Bronchus fibroblast of lung (primary cell): ENCODE data around the gene DTX4. TPM values are rescaled to one million over a fixed set of nuclear protein-coding genes. Genes with fewer than 3 reads are reported as not detected.

Experiments used
- total RNA-seq: library from RNA; depleted of rRNA; stranded (reverse); fragments of >200 nt; gene quantifications from 2 replicates; pipeline ENCODE4 v1.2.3, GENCODE V29; 2015

The DTX4 gene
- 0.59 and 0.84 TPM in 2 replicates for total RNA-seq

DNA sequence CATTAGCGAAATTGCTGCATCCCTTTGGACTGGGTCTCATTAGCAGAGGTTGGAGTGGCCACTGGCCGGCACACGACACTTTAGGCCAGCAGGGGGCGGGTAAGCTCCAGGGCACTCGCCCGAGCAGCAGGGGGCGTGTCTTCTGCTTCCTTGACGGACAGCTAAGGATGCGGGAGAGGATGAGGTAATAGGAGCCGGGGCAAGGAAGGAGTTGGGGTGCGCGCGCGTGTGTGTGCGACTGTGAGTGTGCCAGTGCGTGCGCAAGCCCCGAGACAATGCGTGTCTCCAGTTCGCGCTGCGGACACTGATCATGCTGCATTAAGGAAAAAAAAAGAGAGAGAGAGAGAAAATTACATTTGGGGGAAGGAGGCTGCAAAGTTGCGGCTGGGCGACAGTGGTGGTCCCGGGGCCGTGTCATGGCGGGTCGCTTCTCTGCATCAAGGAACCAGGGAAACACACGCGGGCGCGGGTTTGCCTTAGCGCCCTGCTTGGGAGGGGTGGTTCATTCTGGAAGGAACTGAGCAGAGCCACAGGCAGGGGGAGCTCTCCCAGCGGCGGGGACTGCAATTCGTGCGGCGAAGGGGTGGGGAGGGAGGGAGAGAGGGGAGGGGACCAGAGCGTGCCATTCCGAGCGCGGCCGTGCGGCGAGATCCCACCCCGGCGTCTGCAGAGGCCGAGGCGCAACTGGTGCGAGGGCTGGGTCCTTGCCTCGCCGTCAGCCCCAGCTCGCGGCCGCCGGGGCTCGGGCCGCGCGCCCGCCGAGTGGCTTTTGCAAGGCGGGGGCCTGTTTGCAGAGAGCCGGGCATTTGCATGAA, at the start of gene DTX4:
TSS of gene DTX4 (plus strand) at position 625 of the 815 bp plus-strand sequence. CDS start 464 bp downstream, outside the sequence.

GRCh38 chr11:59142530-59143507, 29.1 kb upstream of the DTX4 start, which contains the start of gene FAM111A:
Gene FAM111A, plus strand, starts transcription at chr11:59142856. Its CDS starts 6,017 bp downstream, at chr11:59148873.

GRCh38 chr11:59212744-59213631, 41.1 kb downstream of the DTX4 start, which contains the start of gene MPEG1:
Gene MPEG1, minus strand, starts transcription at chr11:59212927. Its CDS starts 62 bp downstream, at chr11:59212865.

Other genes starting within 250 kb of the DTX4 start
- 0.59 and 1.3 TPM in 2 replicates for gene GLYATL1, start 232.6 kb upstream of the DTX4 start, total RNA-seq
- not detected in 2 replicates for gene GLYATL1B, start 85.8 kb upstream of the DTX4 start, total RNA-seq
- 8.6 and 10.6 TPM in 2 replicates for gene FAM111B, start 64.9 kb upstream of the DTX4 start, total RNA-seq
- 23.2 and 27.6 TPM in 2 replicates for gene FAM111A, start 29.3 kb upstream of the DTX4 start, total RNA-seq
- not detected in 2 replicates for gene MPEG1, start 40.8 kb downstream of the DTX4 start, total RNA-seq
- gene OR5AN1, start 186.8 kb downstream of the DTX4 start, total RNA-seq, result not detected in 2 replicates